Measurements from ENCODE around the gene NOTUM.

NOTUM gene

DNA sequence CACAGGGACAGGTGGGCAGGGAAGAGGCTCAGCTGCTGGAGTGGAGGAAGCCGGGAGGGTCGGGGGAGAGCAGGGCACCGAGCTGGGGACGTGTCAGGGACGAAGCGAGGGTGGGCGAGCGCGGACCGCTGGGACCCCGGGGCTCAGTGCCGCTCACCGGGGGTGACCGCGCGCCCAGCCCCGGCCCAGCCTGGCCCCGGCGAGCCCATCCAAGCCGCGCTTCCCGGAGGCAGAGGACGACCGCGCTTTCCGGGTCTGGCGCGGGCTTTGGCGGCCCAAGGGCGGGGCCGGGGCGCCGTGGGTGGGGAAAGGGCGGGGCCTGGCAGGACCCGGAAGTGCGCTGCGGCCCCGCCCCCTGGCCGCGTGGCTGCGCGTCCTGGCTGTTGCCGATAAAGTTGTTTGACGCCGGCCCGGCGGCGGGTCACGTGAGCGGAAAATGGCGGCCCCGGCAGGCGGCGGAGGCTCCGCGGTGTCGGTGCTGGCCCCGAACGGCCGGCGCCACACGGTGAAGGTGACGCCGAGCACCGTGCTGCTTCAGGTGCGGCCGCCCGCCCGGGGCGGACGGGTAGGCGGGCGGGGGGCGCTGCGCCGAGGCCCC lies 16.3 kb upstream of the NOTUM start, which contains the start of gene ASPSCR1:
Gene ASPSCR1 (plus strand): TSS at position 419 of the 598 bp plus-strand sequence. CDS start 18 bp downstream, at position 437.
- H3K9me3 ChIP-seq (replicated peaks in 1 of 11) = peaks cover 8 to 20% (median 19%) of the 10 kb centered on the region in 11 experiments; a peak in 21 of 22 replicates
- H3K4me1 ChIP-seq = peaks cover 45 to 58% (median 56%) of the 10 kb centered on the region in 10 experiments
- peak within 1 kb of the TSS; percentile 94 to 99 (median 98) for H3K27ac ChIP-seq
- peaks cover 31 to 43% (median 38%) of the 10 kb centered on the region in 11 experiments for H3K27me3 ChIP-seq
- peak within 1 kb of the TSS; percentile 70 to 84 (median 76) for H3K4me3 ChIP-seq
- H3K36me3 ChIP-seq = peaks cover 0 to 18% (median 9%) of the 10 kb centered on the region in 11 experiments; a peak in 13 of 22 replicates
- peak within 1 kb of the TSS; percentile 92 to 99 (median 96) for H3K9ac ChIP-seq
- peak within 1 kb of the TSS; percentile 95 to 99 (median 97) for H3K4me2 ChIP-seq
- no peak for TF ChIP-seq Cebpa-rat (IDR thresholded peaks at IDR 0.05)
- peaks cover 0 to 44% (median 40%) of the 10 kb centered on the region in 11 experiments; a peak in 20 of 22 replicates for H4K20me1 ChIP-seq

DNA sequence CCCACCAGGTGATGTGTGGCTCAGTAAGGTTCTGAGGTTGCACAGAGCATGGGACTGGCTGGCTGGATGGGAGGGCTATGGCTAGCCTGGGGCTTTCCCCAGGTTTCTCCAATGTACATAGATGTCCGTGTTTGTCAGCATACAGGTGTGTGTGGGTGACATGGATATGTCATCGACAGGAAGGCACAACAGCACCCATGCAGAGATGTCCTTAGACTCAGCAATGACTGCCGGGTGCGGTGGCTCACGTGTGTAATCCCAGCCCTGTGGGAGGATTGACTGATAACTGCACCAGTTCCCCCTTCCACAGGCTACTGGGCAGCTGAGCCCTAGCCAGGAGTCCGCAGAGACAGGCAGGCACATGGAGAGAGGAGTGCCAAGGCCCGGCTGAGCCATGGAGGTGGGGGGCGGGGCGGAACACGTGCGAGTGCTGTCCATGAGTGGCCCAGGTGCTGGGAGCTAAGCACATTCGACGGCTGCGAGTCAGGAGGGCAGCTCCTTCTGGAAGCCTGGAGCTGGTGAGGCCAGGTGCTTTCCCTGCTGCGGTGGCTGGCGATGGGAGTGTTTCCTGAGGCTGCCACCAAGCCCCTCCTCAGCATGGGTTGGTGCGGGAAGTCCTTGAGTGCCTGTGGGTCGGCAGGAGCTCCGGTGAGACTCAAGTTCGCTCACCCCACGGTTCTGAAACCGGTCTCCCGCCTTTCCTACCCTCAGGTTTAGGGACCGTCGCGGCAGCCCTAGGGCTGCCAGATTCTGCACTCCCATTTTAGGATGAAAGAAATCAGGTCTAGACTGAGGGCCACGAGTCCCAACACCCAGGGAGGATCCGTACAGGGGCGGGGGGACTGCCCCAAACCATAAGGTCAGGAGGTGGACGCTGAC lies 15.6 kb upstream of the NOTUM start:
- Histone ChIP-seq H3K4me2 (peak overlapping the region; percentile 91 to 99 (median 95)), H3K27me3 (peaks cover 24 to 36% (median 31%) of the 10 kb centered on the region in 11 experiments), H3K9ac (peak overlapping the region; percentile 92 to 99 (median 96)), H3K4me1 (peaks cover 38 to 56% (median 48%) of the 10 kb centered on the region in 10 experiments), H3K9me3 (replicated peaks in 1 of 11) (peaks cover 8 to 23% (median 19%) of the 10 kb centered on the region in 11 experiments; a peak in 21 of 22 replicates), H3K36me3 (peaks cover 0 to 18% (median 9%) of the 10 kb centered on the region in 11 experiments; a peak in 13 of 22 replicates), H3K27ac (peak overlapping the region; percentile 94 to 99 (median 98)), H3K4me3 (peak overlapping the region; percentile 70 to 84 (median 76)), H4K20me1 (peaks cover 0 to 37% (median 32%) of the 10 kb centered on the region in 11 experiments; a peak in 19 of 22 replicates)
- no peak for TF ChIP-seq Cebpa-rat (IDR thresholded peaks at IDR 0.05)

DNA sequence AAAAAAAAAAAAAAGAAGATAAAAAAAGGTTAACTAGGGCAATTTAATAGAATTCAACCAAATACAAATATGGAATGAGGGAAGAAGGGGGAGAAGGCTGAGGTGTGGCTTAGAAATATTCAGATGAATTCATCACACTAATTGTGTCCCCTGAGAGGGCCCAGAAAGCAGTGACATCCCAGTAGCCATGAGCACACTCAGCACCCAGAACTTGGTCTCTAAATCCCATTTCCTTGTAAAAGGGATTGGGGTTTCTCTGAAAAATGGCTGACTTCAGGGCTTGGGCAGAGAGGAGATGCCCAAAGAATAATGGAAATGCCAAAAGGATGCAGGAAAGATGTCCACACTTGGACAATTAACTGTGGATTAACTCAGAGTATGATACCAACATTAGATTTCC lies 12.4 kb upstream of the NOTUM start:
- no peak for TF ChIP-seq Cebpa-rat (IDR thresholded peaks at IDR 0.05)
- no peaks in the 10 kb centered on the region for H3K36me3 ChIP-seq
- peaks cover 27 to 33% (median 30%) of the 10 kb centered on the region in 10 experiments for H3K4me1 ChIP-seq
- no peak overlapping the region for H3K4me3 ChIP-seq
- H3K4me2 ChIP-seq = no peak overlapping the region
- no peak overlapping the region for H3K27ac ChIP-seq
- H3K9me3 ChIP-seq (replicated peaks in 1 of 11) = peaks cover 8 to 23% (median 19%) of the 10 kb centered on the region in 11 experiments; a peak in 21 of 22 replicates
- peaks cover 0 to 6% (median 3%) of the 10 kb centered on the region in 11 experiments; a peak in 17 of 22 replicates for H3K27me3 ChIP-seq
- peaks cover 0 to 5% (median 1%) of the 10 kb centered on the region in 11 experiments; a peak in 13 of 22 replicates for H4K20me1 ChIP-seq
- H3K9ac ChIP-seq = no peak overlapping the region

DNA sequence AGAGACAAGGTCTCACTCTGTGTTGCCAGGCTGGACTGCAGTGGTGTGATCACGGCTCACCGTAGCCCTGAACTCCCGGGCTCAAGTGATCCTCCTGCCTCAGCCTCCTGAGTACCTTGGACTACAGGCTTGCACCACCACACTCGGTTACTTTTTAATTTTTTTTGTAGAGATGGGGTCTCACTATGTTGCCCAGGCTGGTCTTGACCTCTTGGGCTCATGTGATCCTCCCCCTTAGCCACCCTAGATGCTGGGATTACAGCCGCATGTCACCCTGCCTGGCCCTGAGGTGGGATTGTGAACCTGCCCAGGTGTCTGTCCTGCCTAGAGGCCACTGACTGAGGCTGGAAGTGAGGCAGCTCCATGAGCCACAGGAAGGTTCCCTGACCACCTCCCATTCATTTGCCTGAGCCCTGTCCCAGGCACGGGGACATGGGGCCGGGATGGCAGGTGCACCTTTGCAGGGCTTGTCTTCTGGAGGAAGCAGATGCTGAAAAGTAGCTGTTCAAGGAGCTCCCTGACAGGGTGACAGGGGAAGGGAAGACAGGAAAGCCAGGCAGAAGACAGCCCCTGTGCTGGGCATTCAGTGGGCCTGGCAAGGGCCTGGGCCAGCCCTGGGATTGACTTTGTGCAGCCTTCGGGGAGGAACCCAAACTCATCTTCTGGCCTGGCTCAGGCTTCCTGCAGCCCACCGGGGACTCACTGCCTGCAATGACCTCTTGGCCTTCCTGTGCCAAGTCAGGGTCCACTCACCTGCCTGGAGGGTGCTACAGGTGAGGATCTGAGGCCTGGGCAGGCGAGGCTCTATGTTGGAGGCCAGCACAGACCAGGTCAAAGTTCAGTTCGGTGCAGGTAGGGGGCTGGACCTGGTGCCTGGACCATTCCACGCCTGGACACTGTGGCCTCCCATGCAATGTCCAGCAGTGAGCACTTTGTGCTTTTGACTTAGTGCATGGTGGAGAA lies 8.1 kb upstream of the NOTUM start:
- no peak for TF ChIP-seq Cebpa-rat (IDR thresholded peaks at IDR 0.05)
- Histone ChIP-seq H3K9ac (peak overlapping the region in 1 of 11 experiments; percentile 44; a peak in 1 of 22 replicates), H3K4me3 (no peak overlapping the region), H3K9me3 (replicated peaks in 1 of 11) (peaks cover 8 to 21% (median 17%) of the 10 kb centered on the region in 11 experiments; a peak in 21 of 22 replicates), H3K4me2 (peak overlapping the region; percentile 79 to 98 (median 93)), H3K36me3 (no peaks in the 10 kb centered on the region), H3K4me1 (peaks cover 39 to 50% (median 46%) of the 10 kb centered on the region in 10 experiments), H3K27me3 (peaks cover 29 to 37% (median 35%) of the 10 kb centered on the region in 11 experiments), H3K27ac (no peak overlapping the region), H4K20me1 (peaks cover 0 to 14% (median 0%) of the 10 kb centered on the region in 11 experiments; a peak in 4 of 22 replicates)

DNA sequence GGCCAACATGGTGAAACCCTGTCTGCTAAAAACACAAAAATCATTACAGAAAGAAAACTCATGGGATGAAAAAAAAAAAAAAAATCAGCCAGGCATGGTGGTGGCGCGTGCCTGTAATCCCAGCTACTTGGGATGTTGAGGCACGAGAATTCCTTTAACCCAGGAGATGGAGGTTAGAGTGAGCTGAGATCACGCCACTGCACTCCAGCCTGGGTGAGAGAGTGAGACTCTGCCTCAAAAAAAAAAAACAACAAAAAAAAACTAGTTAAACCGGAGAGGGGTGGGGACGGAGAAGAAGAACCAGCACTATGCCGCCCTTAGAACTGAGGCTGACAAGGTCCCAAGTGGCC lies 7.4 kb upstream of the NOTUM start:
- H3K27ac ChIP-seq = peak overlapping the region in 2 of 11 experiments; percentile 20 to 67; a peak in 5 of 22 replicates
- peaks cover 39 to 50% (median 46%) of the 10 kb centered on the region in 10 experiments for H3K4me1 ChIP-seq
- H3K9me3 ChIP-seq (replicated peaks in 1 of 11) = peaks cover 2 to 14% (median 10%) of the 10 kb centered on the region in 11 experiments; a peak in 21 of 22 replicates
- TF ChIP-seq Cebpa-rat (IDR thresholded peaks at IDR 0.05) = no peak
- peak overlapping the region in 3 of 10 experiments; percentile 24 to 55 (median 28); a peak in 3 of 20 replicates for H3K4me3 ChIP-seq
- peaks cover 36 to 45% (median 42%) of the 10 kb centered on the region in 11 experiments for H3K27me3 ChIP-seq
- peak overlapping the region; percentile 79 to 98 (median 93) for H3K4me2 ChIP-seq
- peaks cover 0 to 16% (median 0%) of the 10 kb centered on the region in 11 experiments; a peak in 4 of 22 replicates for H4K20me1 ChIP-seq
- H3K36me3 ChIP-seq = no peaks in the 10 kb centered on the region
- peak overlapping the region in 7 of 11 experiments; percentile 10 to 72 (median 59); a peak in 9 of 22 replicates for H3K9ac ChIP-seq

DNA sequence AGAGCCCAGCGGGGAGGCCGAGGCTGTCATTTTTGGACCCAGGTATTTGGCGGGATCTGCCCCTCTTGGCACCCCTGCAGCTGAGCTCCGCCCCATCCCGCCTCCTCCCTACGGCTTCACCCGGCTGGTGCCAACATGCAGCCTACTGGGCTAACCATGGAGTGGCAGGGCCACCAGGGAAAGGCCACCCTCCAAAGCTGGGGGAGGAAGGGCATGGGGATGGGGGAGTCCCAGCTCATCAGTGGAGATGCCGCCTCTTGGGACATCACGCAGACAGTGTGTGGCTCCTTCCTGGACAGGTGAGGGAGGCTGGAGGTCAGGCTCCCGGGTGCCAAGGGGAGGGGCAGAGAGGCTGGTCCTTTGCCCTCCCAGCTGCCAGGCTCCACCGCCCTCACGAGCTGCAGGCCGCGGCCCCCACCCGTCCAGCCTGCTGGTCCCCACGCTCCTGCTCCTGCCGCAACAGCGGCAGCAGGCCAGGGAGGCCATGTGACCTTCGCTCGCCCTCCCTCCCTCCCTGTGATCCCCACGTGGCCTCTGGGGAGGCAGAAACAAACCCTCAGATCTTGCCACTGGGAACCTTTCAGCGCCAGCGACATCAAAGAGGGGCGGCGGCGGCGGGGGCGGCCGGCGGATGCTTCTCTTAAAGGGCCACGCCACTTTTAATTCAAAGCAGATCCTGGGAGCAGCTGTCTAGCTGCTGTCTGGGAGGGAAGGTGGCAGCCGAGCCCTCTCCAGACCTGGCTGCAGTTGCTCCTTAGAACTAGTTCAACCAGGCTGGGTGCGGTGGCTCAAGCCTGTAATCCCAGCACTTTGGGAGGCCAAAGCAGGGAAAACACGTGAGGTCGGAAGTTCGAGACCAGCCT lies 6.8 kb upstream of the NOTUM start:
- H3K9ac ChIP-seq = peak overlapping the region in 8 of 11 experiments; percentile 40 to 72 (median 60); a peak in 15 of 22 replicates
- H3K9me3 ChIP-seq (replicated peaks in 1 of 11) = peaks cover 0 to 7% (median 4%) of the 10 kb centered on the region in 11 experiments; a peak in 17 of 22 replicates
- H3K27me3 ChIP-seq = peaks cover 42 to 51% (median 48%) of the 10 kb centered on the region in 11 experiments
- H3K27ac ChIP-seq = peak overlapping the region in 9 of 11 experiments; percentile 7 to 76 (median 64); a peak in 15 of 22 replicates
- H3K4me2 ChIP-seq = peak overlapping the region; percentile 79 to 98 (median 93)
- H3K4me1 ChIP-seq = peaks cover 39 to 50% (median 46%) of the 10 kb centered on the region in 10 experiments
- no peaks in the 10 kb centered on the region for H3K36me3 ChIP-seq
- H3K4me3 ChIP-seq = peak overlapping the region in 9 of 10 experiments; percentile 1 to 55 (median 33); a peak in 16 of 20 replicates
- no peak for TF ChIP-seq Cebpa-rat (IDR thresholded peaks at IDR 0.05)
- H4K20me1 ChIP-seq = peaks cover 0 to 18% (median 0%) of the 10 kb centered on the region in 11 experiments; a peak in 7 of 22 replicates

DNA sequence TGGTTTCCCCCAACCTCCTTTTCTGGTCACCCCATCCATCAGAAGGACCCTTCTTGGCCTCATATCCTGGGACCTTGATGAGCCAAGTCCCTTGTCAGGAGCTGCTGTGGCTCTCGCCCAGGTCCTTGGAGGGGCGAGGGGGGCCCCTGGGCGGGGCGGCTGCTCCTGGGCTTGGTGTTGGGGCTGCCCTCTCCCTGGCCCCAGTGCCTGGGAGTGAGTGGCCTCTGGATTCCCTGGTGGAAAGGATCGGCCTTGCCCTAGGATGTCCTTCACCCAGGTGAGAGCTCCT lies 6.2 kb upstream of the NOTUM start:
- Histone ChIP-seq H3K9me3 (replicated peaks in 1 of 11) (peaks cover 0 to 2% (median 0%) of the 10 kb centered on the region in 11 experiments; a peak in 1 of 22 replicates), H3K27ac (peak overlapping the region in 9 of 11 experiments; percentile 7 to 76 (median 64); a peak in 16 of 22 replicates), H3K9ac (peak overlapping the region in 8 of 11 experiments; percentile 40 to 72 (median 60); a peak in 15 of 22 replicates), H3K4me1 (peaks cover 39 to 50% (median 46%) of the 10 kb centered on the region in 10 experiments), H3K4me3 (peak overlapping the region in 7 of 10 experiments; percentile 1 to 55 (median 38); a peak in 14 of 20 replicates), H3K4me2 (peak overlapping the region; percentile 79 to 98 (median 93)), H3K27me3 (peaks cover 48 to 57% (median 54%) of the 10 kb centered on the region in 11 experiments), H3K36me3 (no peaks in the 10 kb centered on the region), H4K20me1 (peaks cover 0 to 24% (median 4%) of the 10 kb centered on the region in 11 experiments; a peak in 9 of 22 replicates)
- no peak for TF ChIP-seq Cebpa-rat (IDR thresholded peaks at IDR 0.05)
